HG03342 (cell line): ENCODE results near the gene PATJ.
"Not testable (repeated sequence)": the region's sequence is repeated elsewhere in the genome, so short reads cannot be mapped to it uniquely, and the experiment has no call there.

Experiments used
- ATAC-seq: cut with Tn5 transposase; IDR thresholded peaks from one replicate; pipeline ENCODE4 v1.9.1; 2021; ENCODE audit warnings: mild to moderate bottlenecking, moderate library complexity; ENCODE audit not compliant: unreplicated experiment

Gene PATJ

GRCh38 chr1:61816191-61816590 is 73.9 kb downstream of the PATJ start:
- no peak for ATAC-seq

- no peak for ATAC-seq
Measured at GRCh38 chr1:61818992-61819391, 76.7 kb downstream of the PATJ start.

GRCh38 chr1:61819421-61819820 is 77.1 kb downstream of the PATJ start:
- ATAC-seq = no peak

- ATAC-seq = no peak
Measured at GRCh38 chr1:61825393-61825792, 83.1 kb downstream of the PATJ start.

- no peak for ATAC-seq
Measured at GRCh38 chr1:61828805-61829204, 86.5 kb downstream of the PATJ start.

- ATAC-seq = no peak
Measured at GRCh38 chr1:61836649-61837048, 94.4 kb downstream of the PATJ start.

GRCh38 chr1:61837607-61838006 is 95.3 kb downstream of the PATJ start:
- not testable (repeated sequence) for ATAC-seq

- ATAC-seq = no peak
Measured at GRCh38 chr1:61839679-61840078, 97.4 kb downstream of the PATJ start.

- ATAC-seq = no peak
Measured at GRCh38 chr1:61842036-61842435, 99.8 kb downstream of the PATJ start.

- ATAC-seq = no peak
Measured at GRCh38 chr1:61842863-61843514, 100.7 kb downstream of the PATJ start.

GRCh38 chr1:61844006-61844405 is 101.7 kb downstream of the PATJ start:
- no peak for ATAC-seq

- not testable (repeated sequence) for ATAC-seq
Measured at GRCh38 chr1:61844664-61845063, 102.4 kb downstream of the PATJ start.

GRCh38 chr1:61851235-61851634 is 109.0 kb downstream of the PATJ start:
- no peak for ATAC-seq

- ATAC-seq = no peak
Measured at GRCh38 chr1:61851849-61852669, 109.8 kb downstream of the PATJ start.

- no peak for ATAC-seq
Measured at GRCh38 chr1:61852670-61853015, 110.4 kb downstream of the PATJ start.

GRCh38 chr1:61853583-61853982 is 111.3 kb downstream of the PATJ start:
- ATAC-seq = no peak

GRCh38 chr1:61864489-61864888 is 122.2 kb downstream of the PATJ start:
- ATAC-seq = no peak

- no peak for ATAC-seq
Measured at GRCh38 chr1:61865646-61866220, 123.5 kb downstream of the PATJ start.

GRCh38 chr1:61869691-61870109 is 127.4 kb downstream of the PATJ start:
- no peak for ATAC-seq

- no peak for ATAC-seq
Measured at GRCh38 chr1:61872206-61872605, 129.9 kb downstream of the PATJ start.

GRCh38 chr1:61873581-61873980 is 131.3 kb downstream of the PATJ start:
- no peak for ATAC-seq

- no peak for ATAC-seq
Measured at GRCh38 chr1:61873994-61874393, 131.7 kb downstream of the PATJ start.
